ENCODE measurements around the gene CDK5R1.

The CDK5R1 gene

GRCh38 chr17:32536736-32537643, 50.2 kb downstream of the CDK5R1 start:
- DNase-seq (no peak), ATAC-seq (replicated peaks) (no peak)
- Mint-ChIP-seq H3K36me3 (ENCODE audit: insufficient read depth) (no peaks in the 10 kb centered on the region), H3K4me3 (no peak overlapping the region), H3K27ac (no peak overlapping the region), H3K9me3 (no peaks in the 10 kb centered on the region), H3K4me1 (ENCODE audit: low read depth in 2 of 2) (peaks cover 0 to 4% of the 10 kb centered on the region in 2 donors), H3K27me3 (no peaks in the 10 kb centered on the region)

Data from effector memory CD8-positive, alpha-beta T cell (primary cell).